ENCODE data around the gene REST.

DNA sequence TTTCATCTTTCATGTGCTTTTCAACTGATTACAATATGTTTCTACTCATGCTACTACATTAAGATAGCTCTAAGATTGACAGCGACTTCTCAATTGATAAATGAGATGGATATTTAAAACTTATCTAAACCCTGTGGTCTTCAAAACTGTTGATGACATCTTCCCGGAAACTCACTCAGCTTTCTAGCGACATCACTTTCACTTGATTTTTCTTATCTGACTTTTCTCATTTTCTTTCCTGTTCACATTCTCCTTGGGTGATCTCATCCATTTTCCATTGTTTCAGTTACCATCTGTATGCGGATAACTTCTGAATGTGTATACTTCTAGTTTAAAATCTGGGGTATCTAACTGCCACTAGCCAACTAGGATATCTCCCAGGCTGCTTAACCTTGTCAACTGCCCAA lies 74.1 kb downstream of the REST start:
- TF ChIP-seq ZNF140 (CRISPR knock-in tag; IDR thresholded peaks at IDR 0.05) = no peak
- no peak for TF ChIP-seq SNAPC5 (CRISPR knock-in tag; IDR thresholded peaks at IDR 0.05)

Data from K562 (cell line).